Neural crest cell (in vitro differentiated cells): ENCODE results near the gene FOXD2. TPM values are rescaled to one million over a fixed set of nuclear protein-coding genes. Genes with fewer than 3 reads are reported as not detected.

Source experiments
- DNase-seq: peaks from one replicate; pipeline ENCODE4 v3.0.0; 2021; ENCODE audit warnings: low read depth, mixed read lengths, low spot score
- H3K27ac Mint-ChIP-seq: one replicate; pipeline ENCODE4 v1.8.0; 2021; ENCODE audit warnings: mild to moderate bottlenecking, mixed read lengths; ENCODE audit not compliant: unreplicated experiment
- H3K27me3 Mint-ChIP-seq: 2 replicates; pipeline ENCODE4 v1.8.0; 2021; ENCODE audit warnings: low read depth, mild to moderate bottlenecking, mixed read lengths
- H3K36me3 Mint-ChIP-seq: 2 replicates; pipeline ENCODE4 v1.8.0; 2021; ENCODE audit warnings: low read depth, mild to moderate bottlenecking, mixed read lengths
- H3K4me1 Mint-ChIP-seq: 2 replicates; pipeline ENCODE4 v1.8.0; 2021; ENCODE audit warnings: mixed read lengths
- H3K4me3 Mint-ChIP-seq: one replicate; pipeline ENCODE4 v1.8.0; 2021; ENCODE audit warnings: mild to moderate bottlenecking, mixed read lengths
- H3K9me3 Mint-ChIP-seq: 2 replicates; pipeline ENCODE4 v1.8.0; 2021; ENCODE audit warnings: mixed read lengths
- CTCF ChIP-seq: fragments of 200-600 bp; sonication (generic); conservative IDR thresholded peaks from 2 replicates; pipeline ENCODE4 v1.5.0; 2021; ENCODE audit warnings: antibody characterized with exemption, mild to moderate bottlenecking
- total RNA-seq: library from RNA; stranded (reverse); gene quantifications from 2 replicates; pipeline ENCODE4 v1.2.1, GENCODE V29; 2021

Gene FOXD2
- total RNA-seq, 1 donor from 2014 or later, result 17.3 TPM

- Mint-ChIP-seq H3K27me3 (peaks cover 53% of the 10 kb centered on the region), H3K27ac (peak overlapping the region; percentile 57), H3K4me3 (peak overlapping the region; percentile 98), H3K9me3 (no peaks in the 10 kb centered on the region), H3K4me1 (peaks cover 44% of the 10 kb centered on the region), H3K36me3 (peaks cover 9% of the 10 kb centered on the region)
- DNase-seq, result no peak
- TF ChIP-seq CTCF, result no peak
Measured at GRCh38 chr1:47436979-47437446, 831 bp upstream of the FOXD2 start.

- peaks cover 30% of the 10 kb centered on the region for H3K4me1 Mint-ChIP-seq
- TF ChIP-seq CTCF, result no peak
- H3K4me3 Mint-ChIP-seq, result peak overlapping the region; percentile 84
- no peak overlapping the region for H3K27ac Mint-ChIP-seq
- no peak for DNase-seq
- no peaks in the 10 kb centered on the region for H3K36me3 Mint-ChIP-seq
- peaks cover 40% of the 10 kb centered on the region for H3K27me3 Mint-ChIP-seq
- no peaks in the 10 kb centered on the region for H3K9me3 Mint-ChIP-seq
Measured at GRCh38 chr1:47438165-47439016, 547 bp downstream of the FOXD2 start.

- Mint-ChIP-seq H3K27ac (no peak overlapping the region), H3K4me1 (peaks cover 24% of the 10 kb centered on the region), H3K9me3 (no peaks in the 10 kb centered on the region), H3K4me3 (no peak overlapping the region), H3K36me3 (peaks cover 2% of the 10 kb centered on the region), H3K27me3 (peaks cover 31% of the 10 kb centered on the region)
- DNase-seq, result no peak
- TF ChIP-seq CTCF, result no peak
Measured at GRCh38 chr1:47439017-47439818, 1.4 kb downstream of the FOXD2 start.

- no peak for TF ChIP-seq CTCF
- no peaks in the 10 kb centered on the region for H3K9me3 Mint-ChIP-seq
- no peak overlapping the region for H3K4me3 Mint-ChIP-seq
- H3K27ac Mint-ChIP-seq, result no peak overlapping the region
- peaks cover 24% of the 10 kb centered on the region for H3K27me3 Mint-ChIP-seq
- peaks cover 5% of the 10 kb centered on the region for H3K36me3 Mint-ChIP-seq
- no peak for DNase-seq
- peaks cover 18% of the 10 kb centered on the region for H3K4me1 Mint-ChIP-seq
Measured at GRCh38 chr1:47439819-47440598, 2.2 kb downstream of the FOXD2 start.

GRCh38 chr1:47440599-47441081, 2.8 kb downstream of the FOXD2 start:
- Mint-ChIP-seq H3K4me1 (peaks cover 16% of the 10 kb centered on the region), H3K4me3 (no peak overlapping the region), H3K36me3 (peaks cover 5% of the 10 kb centered on the region), H3K27me3 (peaks cover 17% of the 10 kb centered on the region), H3K9me3 (no peaks in the 10 kb centered on the region), H3K27ac (no peak overlapping the region)
- no peak for TF ChIP-seq CTCF
- DNase-seq, result no peak
